Cerebellar nuclear complex (tissue), 1 donor: ENCODE measurements around the gene FBXO11.
A peak's percentile ranks its signal among the peaks of the same experiment; 100 is the strongest.

Source experiments
- DNase-seq, 2 experiments: peaks; one replicate each; lab custom pipeline; 2025; lab: John Stamatoyannopoulos, UW

FBXO11 gene

GRCh38 chr2:47783486-47784351, 122.6 kb downstream of the FBXO11 start:
- no peak for DNase-seq

- peak; percentile 7 to 82 for DNase-seq
Observed at GRCh38 chr2:47782671-47783485, 123.4 kb downstream of the FBXO11 start, which contains the start of gene MSH6. Gene MSH6, plus strand, starts transcription at chr2:47783145. Its CDS starts 89 bp downstream, at chr2:47783234.

GRCh38 chr2:47782381-47782670, 124.0 kb downstream of the FBXO11 start:
- DNase-seq, result no peak

- no peak for DNase-seq
Observed at GRCh38 chr2:47779426-47779790, 126.9 kb downstream of the FBXO11 start.

GRCh38 chr2:47778698-47779425, 127.4 kb downstream of the FBXO11 start:
- DNase-seq, result no peak

GRCh38 chr2:47777277-47777937, 128.9 kb downstream of the FBXO11 start:
- no peak for DNase-seq

- no peak for DNase-seq
Observed at GRCh38 chr2:47774567-47774966, 131.7 kb downstream of the FBXO11 start.

GRCh38 chr2:47772343-47772742, 134.0 kb downstream of the FBXO11 start:
- DNase-seq, result no peak

GRCh38 chr2:47771211-47771610, 135.1 kb downstream of the FBXO11 start:
- DNase-seq, result no peak

- DNase-seq, result no peak
Observed at GRCh38 chr2:47769318-47769717, 137.0 kb downstream of the FBXO11 start.

GRCh38 chr2:47767880-47768609, 138.3 kb downstream of the FBXO11 start:
- DNase-seq, result peak in 1 of 2 experiments; percentile 15

- DNase-seq, result no peak
Observed at GRCh38 chr2:47767497-47767844, 138.8 kb downstream of the FBXO11 start.

- no peak for DNase-seq
Observed at GRCh38 chr2:47751856-47752414, 154.4 kb downstream of the FBXO11 start.

- no peak for DNase-seq
Observed at GRCh38 chr2:47747878-47748277, 158.4 kb downstream of the FBXO11 start.

- DNase-seq, result no peak
Observed at GRCh38 chr2:47744074-47744473, 162.2 kb downstream of the FBXO11 start.

- DNase-seq, result no peak
Observed at GRCh38 chr2:47741637-47742036, 164.7 kb downstream of the FBXO11 start.

- DNase-seq, result no peak
Observed at GRCh38 chr2:47741101-47741500, 165.2 kb downstream of the FBXO11 start.
